ENCODE measurements around the gene STEEP1. TPM values are rescaled to one million over a fixed set of nuclear protein-coding genes. Genes with fewer than 3 reads are reported as not detected.
A peak's percentile ranks its signal among the peaks of the same experiment; 100 is the strongest.

The STEEP1 gene
- total RNA-seq, 1 experiment from 2014 or later: 29.2 TPM

DNA sequence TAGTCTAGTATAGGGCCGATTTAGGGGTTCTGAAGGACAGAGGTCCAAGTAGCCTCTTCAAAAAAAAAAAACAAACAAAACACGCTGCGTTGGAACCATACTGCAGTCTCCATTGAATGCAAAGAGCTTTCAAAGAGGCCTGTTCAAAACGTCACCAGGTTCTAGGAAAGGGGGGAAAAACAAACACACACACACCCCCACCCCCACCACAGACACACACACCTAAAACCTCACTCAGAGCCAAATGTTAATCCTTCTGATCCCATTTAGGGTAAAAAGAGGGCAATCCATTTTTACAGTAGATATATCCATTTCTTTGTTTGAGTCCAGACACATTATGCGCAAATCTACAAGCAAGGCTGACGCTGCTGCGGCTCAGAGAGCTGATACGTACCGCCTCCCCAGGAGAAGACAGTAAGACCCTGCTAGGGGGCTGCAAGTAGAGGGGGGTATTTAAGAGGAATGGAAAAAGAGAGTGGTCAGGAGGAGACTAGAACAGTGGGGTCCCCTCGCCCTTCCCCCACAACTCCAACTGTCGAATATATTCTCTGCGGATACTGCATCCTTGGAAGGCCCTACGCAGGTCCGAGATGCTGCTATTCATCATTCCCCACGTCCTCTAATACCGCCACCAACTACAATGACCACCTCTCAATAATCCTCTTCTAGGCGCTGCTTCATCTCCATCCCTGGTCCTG is 39.7 kb upstream of the STEEP1 start:
- no peaks in the 10 kb centered on the region for H3K4me1 Mint-ChIP-seq (ENCODE audit: low read depth, unreplicated experiment)
- peak overlapping the region; percentile 94 for H3K4me3 Mint-ChIP-seq (ENCODE audit: unreplicated experiment)
- intact Hi-C loops (cut with micrococcal nuclease; ENCODE audit: unreplicated experiment): loop anchor here (10.0 kb wide), 1 partner anchor 90 kb away; no protein-coding TSS in a partner anchor
- no peaks in the 10 kb centered on the region for H3K9me3 Mint-ChIP-seq (ENCODE audit: unreplicated experiment)
- H3K9me3 ChIP-seq: no peaks in the 10 kb centered on the region
- CTCF ChIA-PET: no interaction called here
- H3K4me3 ChIP-seq (ENCODE audit: low read depth, low read length): peak overlapping the region; percentile 95
- H3K27ac Mint-ChIP-seq (ENCODE audit: unreplicated experiment): peak overlapping the region; percentile 76
- no peaks in the 10 kb centered on the region for H3K27me3 Mint-ChIP-seq (ENCODE audit: insufficient read depth, unreplicated experiment)
- H3K4me1 ChIP-seq: no peaks in the 10 kb centered on the region
- no peak for DNase-seq
- POLR2A ChIA-PET: interaction anchor here (1.0 kb wide), 1 partner anchor 86 kb away, joined by 10 read pairs; no protein-coding TSS in a partner anchor
- H3K36me3 Mint-ChIP-seq (ENCODE audit: insufficient read depth, unreplicated experiment): peaks cover 14% of the 10 kb centered on the region
- no peaks in the 10 kb centered on the region for H3K27me3 ChIP-seq (replicated peaks; ENCODE audit: control insufficient read depth, insufficient read depth, low read length)
- no peaks in the 10 kb centered on the region for H3K36me3 ChIP-seq (ENCODE audit: control insufficient read depth, insufficient read depth, low read length)
- TF ChIP-seq, protein P1, sequence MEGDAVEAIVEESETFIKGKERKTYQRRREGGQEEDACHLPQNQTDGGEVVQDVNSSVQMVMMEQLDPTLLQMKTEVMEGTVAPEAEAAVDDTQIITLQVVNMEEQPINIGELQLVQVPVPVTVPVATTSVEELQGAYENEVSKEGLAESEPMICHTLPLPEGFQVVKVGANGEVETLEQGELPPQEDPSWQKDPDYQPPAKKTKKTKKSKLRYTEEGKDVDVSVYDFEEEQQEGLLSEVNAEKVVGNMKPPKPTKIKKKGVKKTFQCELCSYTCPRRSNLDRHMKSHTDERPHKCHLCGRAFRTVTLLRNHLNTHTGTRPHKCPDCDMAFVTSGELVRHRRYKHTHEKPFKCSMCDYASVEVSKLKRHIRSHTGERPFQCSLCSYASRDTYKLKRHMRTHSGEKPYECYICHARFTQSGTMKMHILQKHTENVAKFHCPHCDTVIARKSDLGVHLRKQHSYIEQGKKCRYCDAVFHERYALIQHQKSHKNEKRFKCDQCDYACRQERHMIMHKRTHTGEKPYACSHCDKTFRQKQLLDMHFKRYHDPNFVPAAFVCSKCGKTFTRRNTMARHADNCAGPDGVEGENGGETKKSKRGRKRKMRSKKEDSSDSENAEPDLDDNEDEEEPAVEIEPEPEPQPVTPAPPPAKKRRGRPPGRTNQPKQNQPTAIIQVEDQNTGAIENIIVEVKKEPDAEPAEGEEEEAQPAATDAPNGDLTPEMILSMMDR (IDR thresholded peaks at IDR 0.05; ENCODE audit: insufficient read depth in 1 of 2, low read depth in 1 of 2, low read length in 1 of 2, severe bottlenecking in 1 of 2, unreplicated experiment in 1 of 2): no peak
- BruUV-seq (replicated peaks): TSS peak; percentile 30

DNA sequence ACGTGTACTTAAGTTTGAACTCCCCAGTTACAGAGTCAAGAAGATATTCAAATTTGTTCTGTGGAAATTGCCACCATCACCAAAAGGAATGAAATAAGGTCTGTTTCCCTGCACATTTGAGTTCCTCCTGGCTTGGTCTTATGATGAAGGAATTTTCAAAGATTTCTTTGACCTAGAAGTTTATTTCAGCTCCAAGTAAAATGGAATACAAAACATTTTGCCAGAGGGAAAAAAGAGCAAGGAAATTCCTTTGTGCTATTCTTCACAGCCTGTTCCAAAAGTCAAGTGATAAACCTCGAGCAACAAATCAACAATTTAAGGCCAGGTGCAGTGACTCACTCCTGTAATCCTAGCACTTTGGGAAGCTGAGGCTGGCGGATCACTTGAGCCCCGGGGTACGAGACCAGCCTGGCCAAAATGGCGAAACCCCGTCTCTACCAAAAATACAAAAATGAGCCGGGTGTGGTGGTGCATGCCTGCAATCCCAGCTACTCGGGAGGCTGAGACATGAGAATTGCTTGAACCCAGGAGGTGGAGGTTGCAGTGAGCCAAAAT is 37.6 kb upstream of the STEEP1 start:
- no peak overlapping the region for H3K27ac Mint-ChIP-seq (ENCODE audit: unreplicated experiment)
- H3K27me3 Mint-ChIP-seq (ENCODE audit: insufficient read depth, unreplicated experiment): no peaks in the 10 kb centered on the region
- H3K9me3 ChIP-seq: no peaks in the 10 kb centered on the region
- no TSS peak for BruUV-seq (replicated peaks)
- no peaks in the 10 kb centered on the region for H3K27me3 ChIP-seq (replicated peaks; ENCODE audit: control insufficient read depth, insufficient read depth, low read length)
- H3K36me3 ChIP-seq (ENCODE audit: control insufficient read depth, insufficient read depth, low read length): no peaks in the 10 kb centered on the region
- DNase-seq: no peak
- no peaks in the 10 kb centered on the region for H3K4me1 Mint-ChIP-seq (ENCODE audit: low read depth, unreplicated experiment)
- H3K4me3 ChIP-seq (ENCODE audit: low read depth, low read length): no peak overlapping the region
- no peaks in the 10 kb centered on the region for H3K4me1 ChIP-seq
- intact Hi-C loops (cut with micrococcal nuclease; ENCODE audit: unreplicated experiment): loop anchor here (10.0 kb wide), 1 partner anchor 88 kb away; no protein-coding TSS in a partner anchor
- no peak overlapping the region for H3K4me3 Mint-ChIP-seq (ENCODE audit: unreplicated experiment)
- ChIA-PET CTCF (no interaction called here), POLR2A (no interaction called here)
- TF ChIP-seq, protein P1 (IDR thresholded peaks at IDR 0.05; ENCODE audit: insufficient read depth in 1 of 2, low read depth in 1 of 2, low read length in 1 of 2, severe bottlenecking in 1 of 2, unreplicated experiment in 1 of 2): no peak
- peaks cover 20% of the 10 kb centered on the region for H3K36me3 Mint-ChIP-seq (ENCODE audit: insufficient read depth, unreplicated experiment)
- no peaks in the 10 kb centered on the region for H3K9me3 Mint-ChIP-seq (ENCODE audit: unreplicated experiment)

DNA sequence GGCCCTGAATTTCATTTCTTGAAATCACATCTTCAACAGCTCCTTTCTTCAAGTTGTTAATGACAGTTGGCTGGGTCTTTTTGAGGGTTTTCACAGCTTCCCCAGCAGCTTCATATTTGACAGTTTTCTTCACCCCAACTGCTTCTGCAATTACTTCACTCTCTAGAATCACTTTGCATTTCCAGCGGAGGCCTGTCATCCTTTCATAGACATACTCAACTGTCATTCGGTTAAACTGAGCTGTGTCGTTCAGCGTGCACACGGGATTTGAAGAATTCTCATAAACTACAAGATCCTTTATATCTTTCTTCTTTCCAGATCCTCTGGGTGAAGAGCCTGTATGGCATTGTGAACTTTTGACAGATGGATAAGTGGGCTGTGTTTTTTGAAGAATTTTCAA is 24.6 kb upstream of the STEEP1 start:
- Histone ChIP-seq H3K27me3 (replicated peaks; ENCODE audit: control insufficient read depth, insufficient read depth, low read length) (no peaks in the 10 kb centered on the region), H3K9me3 (no peaks in the 10 kb centered on the region), H3K36me3 (ENCODE audit: control insufficient read depth, insufficient read depth, low read length) (no peaks in the 10 kb centered on the region), H3K4me3 (ENCODE audit: low read depth, low read length) (no peak overlapping the region), H3K4me1 (no peaks in the 10 kb centered on the region)
- Mint-ChIP-seq H3K36me3 (ENCODE audit: insufficient read depth, unreplicated experiment) (peaks cover 19% of the 10 kb centered on the region), H3K27me3 (ENCODE audit: insufficient read depth, unreplicated experiment) (no peaks in the 10 kb centered on the region), H3K27ac (ENCODE audit: unreplicated experiment) (no peak overlapping the region), H3K9me3 (ENCODE audit: unreplicated experiment) (no peaks in the 10 kb centered on the region), H3K4me3 (ENCODE audit: unreplicated experiment) (no peak overlapping the region), H3K4me1 (ENCODE audit: low read depth, unreplicated experiment) (no peaks in the 10 kb centered on the region)
- POLR2A ChIA-PET: interaction anchor here (0.7 kb wide), 1 partner anchor 120 kb away, joined by 3 read pairs; no protein-coding TSS in a partner anchor
- DNase-seq: no peak
- intact Hi-C loops (cut with micrococcal nuclease; ENCODE audit: unreplicated experiment): no loop called here
- TF ChIP-seq, protein P1 (IDR thresholded peaks at IDR 0.05; ENCODE audit: insufficient read depth in 1 of 2, low read depth in 1 of 2, low read length in 1 of 2, severe bottlenecking in 1 of 2, unreplicated experiment in 1 of 2): no peak
- CTCF ChIA-PET: no interaction called here
- BruUV-seq (replicated peaks): TSS peak; percentile 35
